ENCODE data around the gene PARVA. TPM values are rescaled to one million over a fixed set of nuclear protein-coding genes. Genes with fewer than 3 reads are reported as not detected.

PARVA gene
- total RNA-seq, 1 experiment from 2014 or later = 18.1 TPM

GRCh38 chr11:12485328-12485727 lies 108.0 kb downstream of the PARVA start:
- Mint-ChIP-seq H3K36me3 (ENCODE audit: insufficient read depth in 1 of 3, low read depth in 3 of 3) (peaks cover 11 to 18% (median 16%) of the 10 kb centered on the region in 3 experiments), H3K4me3 (no peak overlapping the region), H3K9me3 (peaks cover 14 to 18% of the 10 kb centered on the region in 2 experiments), H3K27ac (no peak overlapping the region), H3K4me1 (no peaks in the 10 kb centered on the region), H3K27me3 (ENCODE audit: low read depth) (no peaks in the 10 kb centered on the region)
- no CpG with 5 or more reads among the region's 1 CpG for WGBS (ENCODE audit: extremely low coverage, insufficient read length, low lambda C conversion rate)
- H3K23me2 ChIP-seq (ENCODE audit: insufficient read length, low read depth, low read length, poor library complexity, severe bottlenecking) = no peaks in the 10 kb centered on the region
- peak; percentile 46 for TF ChIP-seq CTCF (conservative IDR thresholded peaks at IDR 0.05)
- no peak overlapping the region for H2BK5ac ChIP-seq (ENCODE audit: insufficient read length, low read length)
- no peak overlapping the region for H3K4me2 ChIP-seq (ENCODE audit: insufficient read depth, insufficient read length, low read length)
- H2AFZ ChIP-seq (ENCODE audit: low read length) = no peak overlapping the region
- no peak overlapping the region for H4K5ac ChIP-seq (ENCODE audit: insufficient read length, low read depth, low read length)
- H3K18ac ChIP-seq (ENCODE audit: insufficient read length, low read depth, low read length) = no peak overlapping the region
- H3K56ac ChIP-seq (ENCODE audit: insufficient read length, low read depth, low read length) = no peak overlapping the region
- no peaks in the 10 kb centered on the region for H3K79me1 ChIP-seq (ENCODE audit: insufficient read depth, low read depth, low read length, poor library complexity, severe bottlenecking)
- no peak overlapping the region for H3K4ac ChIP-seq (ENCODE audit: low read depth, low read length)
- H2BK15ac ChIP-seq (ENCODE audit: low read depth, low read length) = no peak overlapping the region
- no peak overlapping the region for H2BK120ac ChIP-seq (ENCODE audit: low read depth, low read length, poor library complexity, severe bottlenecking)
- H3K27me3 ChIP-seq (ENCODE audit: insufficient read depth, low read length) = no peaks in the 10 kb centered on the region
- no peak overlapping the region for H2AK5ac ChIP-seq (ENCODE audit: insufficient read length, low read length)
- no peak overlapping the region for H4K91ac ChIP-seq (ENCODE audit: insufficient read length, low read depth, low read length)
- no peaks in the 10 kb centered on the region for H3K4me1 ChIP-seq (ENCODE audit: insufficient read depth, low read length)
- H2BK12ac ChIP-seq (ENCODE audit: insufficient read length, low read depth, low read length) = no peak overlapping the region
- no peak overlapping the region for H3K27ac ChIP-seq (ENCODE audit: insufficient read length, low read depth, low read length)
- H3K14ac ChIP-seq (ENCODE audit: insufficient read depth, low read length) = no peak overlapping the region
- no peak overlapping the region for H3K23ac ChIP-seq (ENCODE audit: insufficient read length, low read depth, low read length)
- no peaks in the 10 kb centered on the region for H3K9me3 ChIP-seq (ENCODE audit: control insufficient read depth, low read depth, low read length)
- no peaks in the 10 kb centered on the region for H4K20me1 ChIP-seq (ENCODE audit: control insufficient read depth, insufficient read depth, insufficient read length)
- H4K8ac ChIP-seq (replicated peaks; ENCODE audit: insufficient read length, low read depth, low read length) = no peak overlapping the region
- no peak for DNase-seq
- H3T11ph ChIP-seq (ENCODE audit: low read length) = no peak overlapping the region
- H3K9ac ChIP-seq (ENCODE audit: extremely low read depth, insufficient read length, low read length) = no peak overlapping the region
- H3K79me2 ChIP-seq (ENCODE audit: insufficient read depth, low read length) = no peaks in the 10 kb centered on the region
- no peak overlapping the region for H2BK20ac ChIP-seq (ENCODE audit: low read depth, low read length, poor library complexity, severe bottlenecking)
